Esophagus squamous epithelium (tissue), 5 donors: ENCODE measurements around the gene CCDC106. TPM values are rescaled to one million over a fixed set of nuclear protein-coding genes. Genes with fewer than 3 reads are reported as not detected.

ENCODE experiments used
- DNase-seq: peaks from one replicate; lab custom pipeline; 2025; lab: John Stamatoyannopoulos, UW
- H3K27ac ChIP-seq, 4 donors: fragments of 200-600 bp; sonication (generic); one replicate each; pipeline ENCODE4 v1.5.1; 2016 to 2019; ENCODE audit warnings: mild to moderate bottlenecking in 1 of 4
- H3K27me3 ChIP-seq, 4 donors: fragments of 200-600 bp; sonication (generic); 1 replicate in 3 of 4; 2 replicates in 1 of 4; pipeline versions ENCODE4 v1.5.1 to v1.6.0; 2017 to 2021; ENCODE audit warnings: antibody characterized with exemption in 1 of 4
- H3K36me3 ChIP-seq, 3 donors: fragments of 200-600 bp; sonication (generic); one replicate each; pipeline ENCODE4 v1.5.1; 2016 to 2019
- H3K4me1 ChIP-seq, 3 donors: fragments of 200-600 bp; sonication (generic); one replicate each; pipeline ENCODE4 v1.5.1; 2017 to 2019
- H3K4me3 ChIP-seq, 4 donors: fragments of 200-600 bp; sonication (generic); 1 replicate in 3 of 4; 2 replicates in 1 of 4; pipeline ENCODE4 v1.5.1; 2016 to 2019; ENCODE audit warnings: mild to moderate bottlenecking in 2 of 4, moderate library complexity in 1 of 4
- H3K9me3 ChIP-seq, 3 donors: fragments of 200-600 bp; sonication (generic); one replicate each; pipeline ENCODE4 v1.5.1; 2016 to 2019
- POLR2A ChIP-seq, 4 donors: fragments of 450-650 bp; IDR thresholded peaks; one replicate each; pipeline ENCODE4 v1.6.1; 2017; ENCODE audit warnings: antibody characterized with exemption in 4 of 4, mild to moderate bottlenecking in 4 of 4, moderate library complexity in 3 of 4
- WGBS, 2 donors: methylation state at CpG; one replicate each; pipeline ENCODE4 v1.1.5; 2018; 5-methylcytosine and 5-hydroxymethylcytosine counted together
- intact Hi-C: fragments of 100-400 bp; cut with DNase I; formaldehyde crosslinking; loops from one replicate; pipeline ENCODE4 v1.15.0; 2022
- total RNA-seq, 4 donors: library from RNA; depleted of rRNA; stranded (reverse); fragments of >200 nt; gene quantifications; one replicate each; pipeline ENCODE4 v1.1.0, GENCODE V29; 2016
- TF ChIP-seq, protein P1 (sequence below), 6 experiments: fragments of 450-650 bp in 4 of 6; fragments of 200-600 bp in 2 of 6; sonication (generic) in 2 of 6; IDR thresholded peaks; one replicate each; pipeline ENCODE4 v1.5.1; 2016 to 2019; ENCODE audit warnings: antibody characterized with exemption in 6 of 6, mild to moderate bottlenecking in 4 of 6, moderate library complexity in 4 of 6
- donor health status: DM: yes; HTN: yes; CAD: no.

CCDC106 gene
- total RNA-seq, 4 donors from 2014 or later, result 2.4 to 7.2 (median 4.6) TPM

DNA sequence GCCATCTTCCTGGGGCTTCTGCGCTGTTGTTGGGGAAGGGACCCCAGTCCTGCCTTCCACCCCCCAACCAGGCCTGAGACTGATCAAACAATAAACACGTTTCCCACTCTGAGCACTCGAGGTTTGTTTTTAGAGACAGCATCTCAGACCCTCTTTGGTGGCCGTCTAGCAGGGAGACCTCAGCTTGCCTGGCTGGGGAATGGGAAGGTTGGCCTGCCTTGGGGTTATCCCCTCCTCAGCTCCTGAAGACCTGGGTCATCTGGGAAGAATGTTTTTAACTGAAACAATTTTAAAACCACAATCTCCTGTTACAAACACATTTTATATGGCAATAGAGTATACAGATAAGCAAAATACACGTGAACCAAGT is 2.5 kb upstream of the CCDC106 start:
- 56 to 70% methylated on average over 3 to 5 of the region's 5 CpGs for WGBS, 2 donors
- DNase-seq, result no peak
- H3K4me1 ChIP-seq, result peaks cover 49 to 87% (median 52%) of the 10 kb centered on the region in 3 donors

DNA sequence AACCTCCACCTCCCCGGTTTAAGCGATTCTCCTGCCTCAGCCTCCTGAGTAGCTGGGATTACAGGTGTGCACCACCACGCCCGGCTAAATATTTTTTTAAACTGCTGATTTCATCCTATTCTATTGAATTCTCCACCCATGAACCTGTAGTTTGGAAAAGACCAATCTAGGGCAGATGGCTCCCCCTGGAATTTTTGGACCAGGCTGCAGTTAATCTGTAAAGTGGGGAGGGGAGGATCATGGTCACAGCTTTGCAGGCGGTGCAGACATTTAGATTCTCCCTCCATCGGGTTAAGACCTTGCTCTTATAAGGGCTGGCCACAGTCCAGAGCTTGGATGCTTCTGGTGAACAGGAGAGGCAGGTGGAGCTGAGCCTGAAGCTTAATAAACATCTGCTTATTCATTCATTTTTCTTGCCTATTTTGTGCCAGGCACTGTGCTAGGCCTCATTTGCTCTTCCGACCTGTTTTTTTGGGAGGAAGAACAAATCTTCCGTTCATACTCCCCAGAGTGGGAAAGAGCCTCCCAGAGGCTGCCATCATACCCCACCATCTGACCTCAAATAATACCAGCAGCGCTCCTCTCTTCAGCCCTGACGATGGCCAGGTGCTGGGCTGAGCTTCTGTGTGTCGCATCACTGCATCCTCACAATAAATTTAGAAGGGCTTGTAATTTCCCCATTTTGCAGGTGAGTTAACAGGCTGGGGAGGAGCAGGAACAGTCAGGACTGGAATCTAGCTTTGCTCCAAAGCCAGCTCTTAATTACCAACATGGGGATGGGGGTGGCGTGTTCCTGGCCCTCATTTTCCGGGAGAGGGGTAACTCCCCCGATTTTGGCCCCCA is 902 bp upstream of the CCDC106 start:
- TF ChIP-seq, protein P1, sequence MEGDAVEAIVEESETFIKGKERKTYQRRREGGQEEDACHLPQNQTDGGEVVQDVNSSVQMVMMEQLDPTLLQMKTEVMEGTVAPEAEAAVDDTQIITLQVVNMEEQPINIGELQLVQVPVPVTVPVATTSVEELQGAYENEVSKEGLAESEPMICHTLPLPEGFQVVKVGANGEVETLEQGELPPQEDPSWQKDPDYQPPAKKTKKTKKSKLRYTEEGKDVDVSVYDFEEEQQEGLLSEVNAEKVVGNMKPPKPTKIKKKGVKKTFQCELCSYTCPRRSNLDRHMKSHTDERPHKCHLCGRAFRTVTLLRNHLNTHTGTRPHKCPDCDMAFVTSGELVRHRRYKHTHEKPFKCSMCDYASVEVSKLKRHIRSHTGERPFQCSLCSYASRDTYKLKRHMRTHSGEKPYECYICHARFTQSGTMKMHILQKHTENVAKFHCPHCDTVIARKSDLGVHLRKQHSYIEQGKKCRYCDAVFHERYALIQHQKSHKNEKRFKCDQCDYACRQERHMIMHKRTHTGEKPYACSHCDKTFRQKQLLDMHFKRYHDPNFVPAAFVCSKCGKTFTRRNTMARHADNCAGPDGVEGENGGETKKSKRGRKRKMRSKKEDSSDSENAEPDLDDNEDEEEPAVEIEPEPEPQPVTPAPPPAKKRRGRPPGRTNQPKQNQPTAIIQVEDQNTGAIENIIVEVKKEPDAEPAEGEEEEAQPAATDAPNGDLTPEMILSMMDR (IDR thresholded peaks at IDR 0.05), result no peak
- TF ChIP-seq POLR2A (IDR thresholded peaks at IDR 0.05), result no peak
- H3K27me3 ChIP-seq, result no peaks in the 10 kb centered on the region
- peak overlapping the region; percentile 77 to 91 (median 84) for H3K27ac ChIP-seq
- 28 to 39% methylated on average over 13 of the region's 14 CpGs for WGBS, 2 donors
- intact Hi-C loops, result no loop called here
- DNase-seq, result no peak
- H3K36me3 ChIP-seq, result peaks cover 0 to 37% (median 5%) of the 10 kb centered on the region in 3 donors
- H3K9me3 ChIP-seq, result no peaks in the 10 kb centered on the region
- H3K4me1 ChIP-seq, result peaks cover 38 to 75% (median 42%) of the 10 kb centered on the region in 3 donors
- peak overlapping the region; percentile 61 to 97 (median 90) for H3K4me3 ChIP-seq

More for the DNA sequence above, 2.5 kb upstream of the CCDC106 start:
- no peak for TF ChIP-seq POLR2A (IDR thresholded peaks at IDR 0.05)
- TF ChIP-seq, protein P1 (IDR thresholded peaks at IDR 0.05), result no peak
- intact Hi-C loops, result no loop called here
- H3K9me3 ChIP-seq, result no peaks in the 10 kb centered on the region
- no peaks in the 10 kb centered on the region for H3K27me3 ChIP-seq
- H3K4me3 ChIP-seq, result no peak overlapping the region
- peaks cover 0 to 21% (median 5%) of the 10 kb centered on the region in 3 donors for H3K36me3 ChIP-seq
- no peak overlapping the region for H3K27ac ChIP-seq

DNA sequence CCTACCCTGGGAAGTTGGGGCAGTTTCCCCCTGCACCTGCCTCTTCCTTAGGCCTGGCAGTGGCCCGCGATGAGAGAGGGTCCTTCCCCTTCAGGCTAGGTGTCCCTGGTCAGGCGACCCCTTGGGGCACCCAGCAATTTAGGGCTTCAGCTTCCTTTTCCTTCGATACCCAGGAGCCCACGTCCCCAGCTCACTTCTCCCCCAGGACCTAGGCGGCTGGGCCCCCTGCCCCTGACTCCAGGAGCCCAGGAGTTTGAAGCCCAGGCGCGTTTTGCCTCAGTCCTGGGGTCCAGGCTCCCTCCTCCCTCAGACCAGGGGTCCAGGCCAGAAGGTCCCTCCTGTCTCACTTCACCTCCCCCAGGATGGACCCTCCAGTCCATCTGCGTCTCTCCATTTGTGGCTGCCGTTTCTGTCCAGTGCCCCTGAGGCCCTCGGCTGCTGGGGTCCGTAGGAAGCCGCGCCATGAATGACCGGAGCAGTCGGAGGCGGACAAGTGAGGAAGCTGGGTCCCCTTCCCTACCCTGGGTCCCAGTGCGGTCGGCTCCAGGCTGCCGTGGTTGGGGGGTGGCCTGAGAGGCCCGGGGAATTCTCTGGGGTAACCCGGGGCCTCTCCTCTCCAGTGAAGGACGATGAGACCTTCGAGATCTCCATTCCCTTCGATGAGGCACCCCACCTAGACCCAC is 714 bp downstream of the CCDC106 start:
- no peak for TF ChIP-seq POLR2A (IDR thresholded peaks at IDR 0.05)
- TF ChIP-seq, protein P1 (IDR thresholded peaks at IDR 0.05), result no peak
- peak overlapping the region; percentile 77 to 91 (median 84) for H3K27ac ChIP-seq
- H3K4me3 ChIP-seq, result peak overlapping the region; percentile 61 to 97 (median 90)
- H3K4me1 ChIP-seq, result peaks cover 31 to 75% (median 37%) of the 10 kb centered on the region in 3 donors
- H3K36me3 ChIP-seq, result peaks cover 0 to 46% (median 5%) of the 10 kb centered on the region in 3 donors
- intact Hi-C loops, result no loop called here
- H3K9me3 ChIP-seq, result no peaks in the 10 kb centered on the region
- 8 to 41% methylated on average over 5 to 10 of the region's 25 CpGs for WGBS, 2 donors
- H3K27me3 ChIP-seq, result no peaks in the 10 kb centered on the region
- no peak for DNase-seq

DNA sequence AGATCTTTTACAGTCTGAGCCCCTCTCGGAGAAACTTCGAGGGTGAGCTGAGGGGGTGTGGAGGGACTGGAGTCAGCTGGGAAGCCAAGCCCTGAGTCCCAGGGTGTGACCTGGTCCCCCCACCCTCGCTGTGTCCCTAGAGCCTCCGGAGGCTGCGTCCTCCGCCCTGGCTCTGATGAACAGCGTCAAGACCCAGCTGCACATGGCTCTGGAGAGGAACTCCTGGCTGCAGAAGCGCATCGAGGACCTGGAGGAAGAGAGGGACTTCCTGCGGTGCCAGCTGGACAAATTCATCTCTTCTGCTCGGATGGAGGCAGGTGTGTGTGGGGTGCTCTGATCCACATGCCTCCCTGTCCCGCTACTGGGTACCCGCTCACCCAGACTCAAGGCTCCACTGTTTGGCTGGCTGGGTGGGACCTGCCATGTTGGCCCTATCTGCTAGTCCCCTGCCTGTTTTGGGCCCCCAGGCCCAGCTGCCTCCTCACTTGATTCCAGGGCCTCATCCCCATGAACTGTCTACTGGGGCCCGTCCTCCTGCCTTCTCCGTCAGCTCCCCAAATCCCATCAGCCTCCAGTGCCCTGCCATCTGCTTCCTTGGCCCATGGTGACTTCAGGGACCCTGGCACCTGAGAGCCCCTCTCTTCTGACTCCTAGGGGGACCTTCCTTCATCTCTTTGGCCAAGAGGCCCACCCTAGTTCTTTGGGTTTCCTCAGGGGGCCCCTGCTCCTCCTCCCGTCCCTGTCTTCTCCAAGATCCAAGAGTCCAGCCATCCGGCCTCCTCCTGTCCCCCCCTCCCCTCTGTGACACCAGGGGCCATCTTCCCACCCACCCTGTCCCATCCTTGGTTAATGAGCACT is 1.5 kb downstream of the CCDC106 start:
- H3K4me1 ChIP-seq, result peaks cover 25 to 67% (median 31%) of the 10 kb centered on the region in 3 donors
- WGBS, 2 donors, result 90 to 91% methylated on average over 4 to 5 of the region's 17 CpGs
- peak overlapping the region in 2 of 4 donors; percentile 87 to 91 for H3K27ac ChIP-seq
- TF ChIP-seq, protein P1 (IDR thresholded peaks at IDR 0.05), result no peak
- no peak for TF ChIP-seq POLR2A (IDR thresholded peaks at IDR 0.05)
- H3K4me3 ChIP-seq, result peak overlapping the region in 2 of 4 donors; percentile 87 to 94
- no peak for DNase-seq
- no peaks in the 10 kb centered on the region for H3K9me3 ChIP-seq
- H3K36me3 ChIP-seq, result peaks cover 0 to 44% (median 5%) of the 10 kb centered on the region in 3 donors
- intact Hi-C loops, result no loop called here
- H3K27me3 ChIP-seq, result no peaks in the 10 kb centered on the region
